H9 (cell line): ENCODE measurements around the gene MGAT5B. TPM values are rescaled to one million over a fixed set of nuclear protein-coding genes. Genes with fewer than 3 reads are reported as not detected.
A peak's percentile ranks its signal among the peaks of the same experiment; 100 is the strongest.

Experiments used
- DNase-seq: peaks from one replicate; pipeline ENCODE4 v3.0.0-alpha.2; 2017
- H2AFZ ChIP-seq: one replicate; pipeline ENCODE4 v1.6.1; 2013; ENCODE audit warnings: mild to moderate bottlenecking, low read length, control low read depth, moderate library complexity
- H2AK5ac ChIP-seq: 2 replicates; pipeline ENCODE4 v1.6.1; 2013; ENCODE audit warnings: low read length, control low read depth, mixed read lengths; ENCODE audit not compliant: insufficient read length
- H2BK120ac ChIP-seq: one replicate; pipeline ENCODE4 v1.6.1; 2013; ENCODE audit warnings: low read depth, mild to moderate bottlenecking, low read length, control low read depth, inconsistent platforms; ENCODE audit not compliant: poor library complexity, severe bottlenecking
- H2BK12ac ChIP-seq: 2 replicates; pipeline ENCODE4 v1.6.1; 2013; ENCODE audit warnings: low read length, control low read depth, mixed read lengths, low read depth; ENCODE audit not compliant: insufficient read length
- H2BK15ac ChIP-seq: 2 replicates; pipeline ENCODE4 v1.6.1; 2013; ENCODE audit warnings: low read depth, low read length, control low read depth
- H2BK20ac ChIP-seq: one replicate; pipeline ENCODE4 v1.6.1; 2013; ENCODE audit warnings: low read depth, mild to moderate bottlenecking, low read length, control low read depth, inconsistent platforms; ENCODE audit not compliant: poor library complexity, severe bottlenecking
- H2BK5ac ChIP-seq: 2 replicates; pipeline ENCODE4 v1.6.1; 2013; ENCODE audit warnings: low read length, control low read depth, mixed read lengths; ENCODE audit not compliant: insufficient read length
- H3K14ac ChIP-seq: 2 replicates; pipeline ENCODE4 v1.6.1; 2013; ENCODE audit warnings: low read length, control low read depth; ENCODE audit not compliant: insufficient read depth
- H3K18ac ChIP-seq: 2 replicates; pipeline ENCODE4 v1.6.1; 2013; ENCODE audit warnings: low read depth, mild to moderate bottlenecking, mixed read lengths, low read length, control low read depth; ENCODE audit not compliant: insufficient read length
- H3K23ac ChIP-seq: 2 replicates; pipeline ENCODE4 v1.6.1; 2013; ENCODE audit warnings: low read length, control low read depth, mixed read lengths, low read depth; ENCODE audit not compliant: insufficient read length
- H3K23me2 ChIP-seq: 2 replicates; pipeline ENCODE4 v1.6.1; 2013; ENCODE audit warnings: low read depth, mild to moderate bottlenecking, mixed read lengths, low read length, control low read depth; ENCODE audit not compliant: insufficient read length, poor library complexity, severe bottlenecking
- H3K27ac ChIP-seq: 2 replicates; pipeline ENCODE4 v1.5.1; 2013; ENCODE audit warnings: low read length, control low read depth, mixed read lengths, low read depth; ENCODE audit not compliant: insufficient read length
- H3K27me3 ChIP-seq: 2 replicates; pipeline ENCODE4 v1.6.1; 2013; ENCODE audit warnings: low read length, control low read depth, inconsistent platforms; ENCODE audit not compliant: insufficient read depth
- H3K4ac ChIP-seq: 2 replicates; pipeline ENCODE4 v1.6.1; 2013; ENCODE audit warnings: low read depth, mild to moderate bottlenecking, control low read depth, inconsistent platforms, low read length, moderate library complexity
- H3K4me1 ChIP-seq: 2 replicates; pipeline ENCODE4 v1.6.1; 2013; ENCODE audit warnings: low read length, control low read depth, inconsistent platforms; ENCODE audit not compliant: insufficient read depth
- H3K4me2 ChIP-seq: 2 replicates; pipeline ENCODE4 v1.6.1; 2013; ENCODE audit warnings: low read length, control low read depth, mixed read lengths; ENCODE audit not compliant: insufficient read length, insufficient read depth
- H3K56ac ChIP-seq: 2 replicates; pipeline ENCODE4 v1.6.1; 2013; ENCODE audit warnings: low read depth, mild to moderate bottlenecking, mixed read lengths, low read length, control low read depth; ENCODE audit not compliant: insufficient read length
- H3K79me1 ChIP-seq: 2 replicates; pipeline ENCODE4 v1.6.1; 2013; ENCODE audit warnings: low read depth, mild to moderate bottlenecking, moderate library complexity, low read length, control low read depth, inconsistent platforms; ENCODE audit not compliant: insufficient read depth, poor library complexity, severe bottlenecking
- H3K79me2 ChIP-seq: 2 replicates; pipeline ENCODE4 v1.6.1; 2013; ENCODE audit warnings: low read length, control low read depth, inconsistent platforms; ENCODE audit not compliant: insufficient read depth
- H3K9ac ChIP-seq: 2 replicates; pipeline ENCODE4 v1.6.1; 2013; ENCODE audit warnings: low read length, control low read depth, mixed read lengths; ENCODE audit not compliant: insufficient read length; ENCODE audit errors: extremely low read depth
- H3K9me3 ChIP-seq: one replicate; pipeline ENCODE4 v1.6.1; 2013; ENCODE audit warnings: low read depth, low read length, inconsistent platforms; ENCODE audit not compliant: control insufficient read depth
- H3T11ph ChIP-seq: one replicate; pipeline ENCODE4 v1.6.1; 2013; ENCODE audit warnings: mild to moderate bottlenecking, low read length, control low read depth, inconsistent platforms
- H4K20me1 ChIP-seq: one replicate; pipeline ENCODE4 v1.6.1; 2013; ENCODE audit not compliant: control insufficient read depth, insufficient read length, insufficient read depth
- H4K5ac ChIP-seq: 2 replicates; pipeline ENCODE4 v1.6.1; 2013; ENCODE audit warnings: low read depth, mild to moderate bottlenecking, mixed read lengths, low read length, control low read depth; ENCODE audit not compliant: insufficient read length
- H4K8ac ChIP-seq: replicated peaks from 2 replicates; pipeline ENCODE4 v1.6.1; 2013; ENCODE audit warnings: low read length, control low read depth, mixed read lengths, low read depth; ENCODE audit not compliant: insufficient read length
- H4K91ac ChIP-seq: 2 replicates; pipeline ENCODE4 v1.6.1; 2013; ENCODE audit warnings: low read depth, mild to moderate bottlenecking, moderate library complexity, mixed read lengths, low read length, control low read depth; ENCODE audit not compliant: insufficient read length
- H3K27ac Mint-ChIP-seq, 3 experiments: 2 replicates in 2 of 3; 3 replicates in 1 of 3; pipeline ENCODE4 v1.8.0; 2020 to 2021; ENCODE audit warnings: mixed read lengths in 3 of 3, mild to moderate bottlenecking in 1 of 3, moderate library complexity in 1 of 3
- H3K27me3 Mint-ChIP-seq: 2 replicates; pipeline ENCODE4 v1.8.0; 2021; ENCODE audit warnings: low read depth, mild to moderate bottlenecking, moderate library complexity, mixed read lengths
- H3K36me3 Mint-ChIP-seq, 3 experiments: 2 replicates in 2 of 3; 3 replicates in 1 of 3; pipeline ENCODE4 v1.8.0; 2020 to 2021; ENCODE audit warnings: low read depth in 3 of 3, mixed read lengths in 3 of 3; ENCODE audit not compliant: insufficient read depth in 1 of 3
- H3K4me1 Mint-ChIP-seq, 2 experiments: 2 replicates each; pipeline ENCODE4 v1.8.0; 2020; ENCODE audit warnings: mixed read lengths in 2 of 2
- H3K4me3 Mint-ChIP-seq, 2 experiments: 2 replicates in 1 of 2; 3 replicates in 1 of 2; pipeline ENCODE4 v1.8.0; 2020 to 2021; ENCODE audit warnings: mild to moderate bottlenecking in 2 of 2, mixed read lengths in 2 of 2, moderate library complexity in 1 of 2
- H3K9me3 Mint-ChIP-seq, 2 experiments: 2 replicates in 1 of 2; 3 replicates in 1 of 2; pipeline ENCODE4 v1.8.0; 2020; ENCODE audit warnings: mild to moderate bottlenecking in 2 of 2, mixed read lengths in 2 of 2, moderate library complexity in 1 of 2
- WGBS: extraction: QIAGEN DNeasy Blood & Tissue Kit; methylation state at CpG from one replicate; pipeline ENCODE4 v1.1.7; 2013; ENCODE audit warnings: missing lambda C conversion rate, low lambda C conversion rate, mixed read lengths; ENCODE audit not compliant: insufficient read length; ENCODE audit errors: extremely low coverage; 5-methylcytosine and 5-hydroxymethylcytosine counted together
- total RNA-seq: library from RNA; stranded (reverse); gene quantifications from 2 replicates; pipeline ENCODE4 v1.2.1, GENCODE V29; 2021
- TF ChIP-seq, protein P1 (sequence below): fragments of 200-600 bp; sonication (generic); conservative IDR thresholded peaks from 3 replicates; pipeline ENCODE4 v1.8.0; 2021; ENCODE audit warnings: antibody characterized with exemption, mild to moderate bottlenecking

Gene MGAT5B
- total RNA-seq, 1 experiment from 2014 or later: 4.9 TPM

DNA sequence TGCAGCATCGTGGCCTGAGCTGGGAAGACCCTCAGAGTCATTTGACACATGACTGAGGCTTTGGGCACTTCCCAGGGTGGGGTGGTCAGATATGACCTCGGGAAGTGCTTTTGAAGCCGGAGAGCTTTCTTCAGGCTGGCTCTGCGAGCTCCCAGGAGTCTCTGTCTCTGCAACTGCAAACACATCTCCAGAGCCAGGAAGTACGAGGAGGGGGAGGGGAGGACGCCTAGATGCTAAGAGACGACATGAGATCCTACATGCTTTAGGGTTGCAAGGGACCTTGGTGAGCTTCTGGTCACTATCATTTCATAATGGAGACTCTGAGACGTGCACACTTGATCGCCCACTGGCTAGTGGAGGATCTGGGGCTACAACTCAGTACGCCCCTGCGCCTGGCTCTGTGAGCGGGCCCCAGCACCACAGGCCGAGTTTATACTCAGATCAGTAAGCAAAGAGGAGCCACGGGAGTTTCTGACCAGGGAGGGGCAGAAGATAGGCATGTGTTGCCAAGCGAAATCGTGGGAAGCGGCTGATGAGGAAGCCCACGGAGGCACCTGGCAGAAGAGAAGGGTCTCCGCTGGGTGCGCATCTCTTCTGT, 527 bp upstream of the MGAT5B start:
- H3K27ac Mint-ChIP-seq: no peak overlapping the region
- Histone ChIP-seq H2BK120ac (no peak overlapping the region), H3K4me2 (peak overlapping the region; percentile 44), H3K9me3 (no peaks in the 10 kb centered on the region), H2BK20ac (no peak overlapping the region), H3K27me3 (peaks cover 4% of the 10 kb centered on the region; the same call in 1 of the 2 replicates), H3K79me2 (no peaks in the 10 kb centered on the region), H4K91ac (no peak overlapping the region), H4K8ac (no peak overlapping the region), H3K23me2 (peaks cover 17% of the 10 kb centered on the region), H3K18ac (no peak overlapping the region), H2BK15ac (no peak overlapping the region), H3T11ph (no peak overlapping the region), H2BK12ac (no peak overlapping the region), H3K23ac (no peak overlapping the region), H2AFZ (no peak overlapping the region), H2BK5ac (no peak overlapping the region), H4K20me1 (peaks cover 5% of the 10 kb centered on the region), H3K4me1 (peaks cover 3% of the 10 kb centered on the region; the same call in 1 of the 2 replicates), H2AK5ac (no peak overlapping the region), H3K79me1 (no peaks in the 10 kb centered on the region), H3K56ac (no peak overlapping the region), H3K9ac (no peak overlapping the region), H3K14ac (no peak overlapping the region), H3K27ac (no peak overlapping the region), H3K4ac (no peak overlapping the region), H4K5ac (no peak overlapping the region)
- no peaks in the 10 kb centered on the region; a peak in 2 of 5 replicates for H3K9me3 Mint-ChIP-seq
- peak; percentile 81 for DNase-seq
- no peaks in the 10 kb centered on the region; a peak in 1 of 7 replicates for H3K36me3 Mint-ChIP-seq
- peak overlapping the region; percentile 61 to 83 for H3K4me3 Mint-ChIP-seq
- no CpG with 5 or more reads among the region's 20 CpGs for WGBS
- H3K27me3 Mint-ChIP-seq: peaks cover 45% of the 10 kb centered on the region
- peaks cover 12 to 13% of the 10 kb centered on the region in 2 experiments for H3K4me1 Mint-ChIP-seq
- TF ChIP-seq, protein P1, sequence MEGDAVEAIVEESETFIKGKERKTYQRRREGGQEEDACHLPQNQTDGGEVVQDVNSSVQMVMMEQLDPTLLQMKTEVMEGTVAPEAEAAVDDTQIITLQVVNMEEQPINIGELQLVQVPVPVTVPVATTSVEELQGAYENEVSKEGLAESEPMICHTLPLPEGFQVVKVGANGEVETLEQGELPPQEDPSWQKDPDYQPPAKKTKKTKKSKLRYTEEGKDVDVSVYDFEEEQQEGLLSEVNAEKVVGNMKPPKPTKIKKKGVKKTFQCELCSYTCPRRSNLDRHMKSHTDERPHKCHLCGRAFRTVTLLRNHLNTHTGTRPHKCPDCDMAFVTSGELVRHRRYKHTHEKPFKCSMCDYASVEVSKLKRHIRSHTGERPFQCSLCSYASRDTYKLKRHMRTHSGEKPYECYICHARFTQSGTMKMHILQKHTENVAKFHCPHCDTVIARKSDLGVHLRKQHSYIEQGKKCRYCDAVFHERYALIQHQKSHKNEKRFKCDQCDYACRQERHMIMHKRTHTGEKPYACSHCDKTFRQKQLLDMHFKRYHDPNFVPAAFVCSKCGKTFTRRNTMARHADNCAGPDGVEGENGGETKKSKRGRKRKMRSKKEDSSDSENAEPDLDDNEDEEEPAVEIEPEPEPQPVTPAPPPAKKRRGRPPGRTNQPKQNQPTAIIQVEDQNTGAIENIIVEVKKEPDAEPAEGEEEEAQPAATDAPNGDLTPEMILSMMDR: no peak
